SK-N-DZ (cell line): ENCODE measurements around the gene TEKT5.

Experiments used
- DNase-seq: peaks from one replicate; pipeline ENCODE4 v3.0.0-alpha.2; 2015; ENCODE audit warnings: low spot score
- small RNA-seq, 2 experiments: library from RNA; depleted of rRNA; stranded (forward); fragments of <200 nt; gene quantifications; one replicate each; pipeline ENCODE3, GENCODE V24; 2014

The TEKT5 gene

DNA sequence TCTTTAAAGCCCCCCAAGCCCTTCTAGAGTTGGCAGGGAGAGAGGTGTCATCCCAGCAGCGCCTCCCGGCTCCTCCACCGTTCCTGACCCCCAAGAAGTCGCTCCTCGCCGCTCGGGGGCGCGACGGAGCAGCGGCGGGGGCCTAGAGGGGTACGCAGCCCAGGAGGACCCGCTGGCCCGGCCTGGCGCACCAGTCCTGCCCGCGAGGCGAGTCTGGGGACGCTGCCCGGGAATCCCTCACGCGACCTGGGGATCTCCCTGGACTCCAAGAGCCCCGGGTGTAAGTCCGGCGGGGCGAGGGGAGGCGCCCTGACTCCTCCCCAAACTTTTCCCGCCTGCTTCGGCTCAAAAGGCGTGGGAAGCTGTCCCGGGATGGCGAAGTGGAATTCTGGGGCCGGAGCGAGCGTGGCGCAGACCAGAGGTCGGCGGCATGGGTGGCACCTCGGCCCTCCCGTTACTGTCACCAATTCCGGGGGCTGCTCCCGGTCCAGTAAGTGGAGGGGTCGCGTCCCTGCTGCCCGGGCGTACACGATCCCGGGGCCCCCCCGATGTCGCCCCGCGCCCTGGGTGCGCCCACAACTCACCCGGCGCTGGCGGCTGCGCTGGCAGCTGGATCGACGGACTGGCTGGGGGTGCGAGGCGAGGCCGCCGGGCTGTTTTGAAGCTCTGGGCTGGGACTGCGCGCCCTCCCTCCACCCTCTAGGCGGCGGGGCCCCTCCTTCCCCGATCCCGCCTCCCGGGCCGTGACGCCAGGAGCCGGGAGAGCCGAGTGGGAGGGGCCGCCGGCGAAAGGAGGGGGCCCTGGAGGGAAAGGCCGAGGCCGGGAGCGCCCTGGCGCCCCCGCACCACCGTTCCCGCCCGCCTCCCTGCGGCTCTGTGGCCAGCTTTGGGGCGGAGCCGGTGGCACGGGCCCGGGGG, 114.5 kb downstream of the TEKT5 start, which contains the start of gene EMP2:
Gene EMP2 (minus strand): TSS at position 634 of the 918 bp plus-strand sequence. CDS start 32,981 bp downstream, outside the sequence.
- DNase-seq = peak; percentile 56

- no peak for DNase-seq
Measured at GRCh38 chr16:10579575-10579964, 115.2 kb downstream of the TEKT5 start.

GRCh38 chr16:10578474-10579316, 116.0 kb downstream of the TEKT5 start:
- no peak for DNase-seq

Small RNA genes within 50 kb of the gene (small RNA-seq; reads per million reads assigned to genes)
- gene MTND4LP24 (0 reads per million in 2 experiments), gene MTND6P33 (0 reads per million in 2 experiments)
